ENCODE measurements around the gene PHLPP2.
"Not testable (repeated sequence)": the region's sequence is repeated elsewhere in the genome, so short reads cannot be mapped to it uniquely, and the experiment has no call there.

PHLPP2 gene

GRCh38 chr16:71700831-71701230 lies 23.7 kb downstream of the PHLPP2 start:
- TF ChIP-seq CTCF (conservative IDR thresholded peaks at IDR 0.05): no peak
- H3K27ac ChIP-seq: no peak overlapping the region

GRCh38 chr16:71698491-71698890 lies 26.0 kb downstream of the PHLPP2 start:
- TF ChIP-seq CTCF (conservative IDR thresholded peaks at IDR 0.05): no peak
- H3K27ac ChIP-seq: no peak overlapping the region

- no peak overlapping the region for H3K27ac ChIP-seq
- no peak for TF ChIP-seq CTCF (conservative IDR thresholded peaks at IDR 0.05)
Observed at GRCh38 chr16:71693164-71693563, 31.3 kb downstream of the PHLPP2 start.

- H3K27ac ChIP-seq: no peak overlapping the region
- TF ChIP-seq CTCF (conservative IDR thresholded peaks at IDR 0.05): no peak
Observed at GRCh38 chr16:71689901-71690300, 34.6 kb downstream of the PHLPP2 start.

GRCh38 chr16:71687861-71688260 lies 36.6 kb downstream of the PHLPP2 start:
- TF ChIP-seq CTCF (conservative IDR thresholded peaks at IDR 0.05): no peak
- peak overlapping the region; percentile 46 for H3K27ac ChIP-seq

GRCh38 chr16:71684280-71684679 lies 40.2 kb downstream of the PHLPP2 start:
- H3K27ac ChIP-seq: not testable (repeated sequence)

GRCh38 chr16:71681360-71681759 lies 43.1 kb downstream of the PHLPP2 start:
- TF ChIP-seq CTCF (conservative IDR thresholded peaks at IDR 0.05): no peak
- H3K27ac ChIP-seq: peak overlapping the region; percentile 23; the same call in 1 of the 2 replicates

GRCh38 chr16:71676236-71676635 lies 48.3 kb downstream of the PHLPP2 start:
- TF ChIP-seq CTCF (conservative IDR thresholded peaks at IDR 0.05): no peak
- no peak overlapping the region for H3K27ac ChIP-seq
